ENCODE measurements around the gene KLF7.
A peak's percentile ranks its signal among the peaks of the same experiment; 100 is the strongest.

The KLF7 gene

DNA sequence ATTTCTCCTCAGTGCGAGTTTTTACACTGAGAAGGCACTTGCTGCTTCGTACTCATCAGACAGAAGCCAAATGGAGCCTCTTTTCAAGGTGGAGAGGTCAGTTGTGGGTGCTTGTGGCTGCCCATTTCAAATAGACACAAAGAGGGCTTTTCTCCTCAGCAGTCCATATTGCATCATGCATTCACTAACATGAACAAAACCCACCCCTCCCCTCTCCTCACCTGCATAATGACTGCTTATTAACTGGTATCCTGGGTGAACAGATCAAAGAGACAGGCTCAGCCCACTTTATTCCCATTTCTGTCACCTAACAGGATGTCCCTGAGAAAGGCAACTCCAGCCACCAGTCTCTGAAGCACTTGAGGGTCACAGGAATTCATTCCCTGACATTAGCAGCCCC, 28.9 kb downstream of the KLF7 start:
- DNase-seq (ENCODE audit: extremely low read depth, low read depth) = no peak
- no peak for TF ChIP-seq CTCF (IDR thresholded peaks at IDR 0.05; ENCODE audit: low read depth, low read length, missing control alignments)
- no peak overlapping the region for H3K4me3 ChIP-seq (replicated peaks; ENCODE audit: low read depth, low read length)

- TF ChIP-seq CTCF (IDR thresholded peaks at IDR 0.05; ENCODE audit: low read depth, low read length, missing control alignments) = no peak
- DNase-seq (ENCODE audit: extremely low read depth, low read depth) = no peak
Measured at GRCh38 chr2:207135801-207136457, 29.8 kb downstream of the KLF7 start.

DNA sequence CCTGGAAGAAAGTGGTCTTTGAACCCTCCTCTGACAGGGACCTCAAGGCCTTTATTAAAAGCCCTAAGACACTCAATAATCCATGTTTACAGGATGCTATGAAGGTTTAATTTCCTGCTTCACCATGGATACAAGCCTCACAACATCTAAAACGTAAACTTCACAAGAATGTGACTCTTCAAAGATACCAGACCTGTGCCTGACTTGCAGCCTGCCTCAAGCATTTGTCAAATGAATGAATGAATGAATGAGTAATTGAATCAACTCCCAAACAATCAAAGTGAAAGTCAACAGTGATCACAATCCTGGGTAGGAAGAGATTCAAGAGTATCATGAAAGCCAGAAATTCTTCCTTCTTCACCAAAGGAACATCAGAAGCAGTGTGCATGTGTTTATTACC, 30.4 kb downstream of the KLF7 start:
- DNase-seq (ENCODE audit: extremely low read depth, low read depth) = no peak
- H3K4me3 ChIP-seq (replicated peaks; ENCODE audit: low read depth, low read length) = no peak overlapping the region
- no peak for TF ChIP-seq CTCF (IDR thresholded peaks at IDR 0.05; ENCODE audit: low read depth, low read length, missing control alignments)

More at GRCh38 chr2:207135801-207136457, 29.8 kb downstream of the KLF7 start:
- H3K4me3 ChIP-seq (replicated peaks; ENCODE audit: low read depth, low read length) = no peak overlapping the region

- DNase-seq (ENCODE audit: extremely low read depth, low read depth) = peak; percentile 75
- H3K4me3 ChIP-seq (replicated peaks; ENCODE audit: low read depth, low read length) = peak overlapping the region; percentile 6; the same call in 1 of the 2 replicates
Measured at GRCh38 chr2:207133820-207134519, 31.8 kb downstream of the KLF7 start.

DNA sequence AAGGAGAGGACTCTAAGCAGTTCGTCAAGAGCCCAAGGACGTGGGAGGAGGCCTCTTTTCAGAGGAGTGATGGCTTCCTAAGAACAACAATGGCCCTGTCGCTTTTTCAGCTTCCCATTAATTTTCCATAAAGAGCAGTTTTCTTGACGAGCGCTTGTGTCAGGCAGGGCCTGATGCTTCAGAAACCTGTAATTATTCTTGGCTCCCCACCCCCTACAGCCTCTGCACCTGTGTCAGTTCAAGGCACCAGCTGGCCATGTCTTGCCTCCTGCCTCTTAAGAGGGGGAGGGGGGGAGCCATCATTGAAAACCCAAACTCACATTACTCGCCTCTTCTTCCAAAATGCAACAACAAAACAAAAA, 32.3 kb downstream of the KLF7 start:
- no peak for DNase-seq (ENCODE audit: extremely low read depth, low read depth)
- no peak for TF ChIP-seq CTCF (IDR thresholded peaks at IDR 0.05; ENCODE audit: low read depth, low read length, missing control alignments)
- H3K4me3 ChIP-seq (replicated peaks; ENCODE audit: low read depth, low read length) = no peak overlapping the region

More at GRCh38 chr2:207133820-207134519, 31.8 kb downstream of the KLF7 start:
- no peak for TF ChIP-seq CTCF (IDR thresholded peaks at IDR 0.05; ENCODE audit: low read depth, low read length, missing control alignments)

DNA sequence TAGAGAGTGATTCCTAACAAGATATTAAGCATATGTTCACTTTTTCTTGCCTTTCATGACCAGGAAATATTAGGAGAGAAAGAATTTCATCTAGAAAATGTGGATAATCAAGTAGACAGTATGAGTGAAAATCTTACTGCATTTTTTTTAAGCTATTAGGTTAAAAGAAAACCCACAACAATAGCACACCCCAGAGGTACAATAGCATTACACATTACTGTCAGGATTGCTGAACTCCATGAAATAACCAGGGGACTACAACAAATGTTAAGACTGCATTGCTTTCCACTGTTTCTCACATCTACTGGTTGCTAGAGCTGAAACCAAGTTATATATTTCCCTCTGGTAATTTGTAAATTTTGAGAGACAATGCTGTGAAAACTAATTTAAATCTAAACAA, 33.7 kb downstream of the KLF7 start:
- DNase-seq (ENCODE audit: extremely low read depth, low read depth) = no peak
- no peak for TF ChIP-seq CTCF (IDR thresholded peaks at IDR 0.05; ENCODE audit: low read depth, low read length, missing control alignments)
- H3K4me3 ChIP-seq (replicated peaks; ENCODE audit: low read depth, low read length) = no peak overlapping the region
